GM18499 (cell line): ENCODE results near the gene P2RY11.

ENCODE experiments used
- ATAC-seq: cut with Tn5 transposase; IDR thresholded peaks from one replicate; pipeline ENCODE4 v1.9.1; 2021; ENCODE audit warnings: moderate number of reproducible peaks; ENCODE audit not compliant: insufficient read depth, unreplicated experiment

The P2RY11 gene

GRCh38 chr19:10112895-10113591, 1.6 kb downstream of the P2RY11 start:
- ATAC-seq = no peak

- no peak for ATAC-seq
These were observed 2.1 kb downstream of the P2RY11 start for GRCh38 chr19:10113592-10113963.

DNA sequence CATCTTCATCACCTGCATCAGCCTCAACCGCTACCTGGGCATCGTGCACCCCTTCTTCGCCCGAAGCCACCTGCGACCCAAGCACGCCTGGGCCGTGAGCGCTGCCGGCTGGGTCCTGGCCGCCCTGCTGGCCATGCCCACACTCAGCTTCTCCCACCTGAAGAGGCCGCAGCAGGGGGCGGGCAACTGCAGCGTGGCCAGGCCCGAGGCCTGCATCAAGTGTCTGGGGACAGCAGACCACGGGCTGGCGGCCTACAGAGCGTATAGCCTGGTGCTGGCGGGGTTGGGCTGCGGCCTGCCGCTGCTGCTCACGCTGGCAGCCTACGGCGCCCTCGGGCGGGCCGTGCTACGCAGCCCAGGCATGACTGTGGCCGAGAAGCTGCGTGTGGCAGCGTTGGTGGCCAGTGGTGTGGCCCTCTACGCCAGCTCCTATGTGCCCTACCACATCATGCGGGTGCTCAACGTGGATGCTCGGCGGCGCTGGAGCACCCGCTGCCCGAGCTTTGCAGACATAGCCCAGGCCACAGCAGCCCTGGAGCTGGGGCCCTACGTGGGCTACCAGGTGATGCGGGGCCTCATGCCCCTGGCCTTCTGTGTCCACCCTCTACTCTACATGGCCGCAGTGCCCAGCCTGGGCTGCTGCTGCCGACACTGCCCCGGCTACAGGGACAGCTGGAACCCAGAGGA, 2.6 kb downstream of the P2RY11 start:
- no peak for ATAC-seq

- ATAC-seq = no peak
These were observed 3.3 kb downstream of the P2RY11 start for GRCh38 chr19:10114651-10115391.

DNA sequence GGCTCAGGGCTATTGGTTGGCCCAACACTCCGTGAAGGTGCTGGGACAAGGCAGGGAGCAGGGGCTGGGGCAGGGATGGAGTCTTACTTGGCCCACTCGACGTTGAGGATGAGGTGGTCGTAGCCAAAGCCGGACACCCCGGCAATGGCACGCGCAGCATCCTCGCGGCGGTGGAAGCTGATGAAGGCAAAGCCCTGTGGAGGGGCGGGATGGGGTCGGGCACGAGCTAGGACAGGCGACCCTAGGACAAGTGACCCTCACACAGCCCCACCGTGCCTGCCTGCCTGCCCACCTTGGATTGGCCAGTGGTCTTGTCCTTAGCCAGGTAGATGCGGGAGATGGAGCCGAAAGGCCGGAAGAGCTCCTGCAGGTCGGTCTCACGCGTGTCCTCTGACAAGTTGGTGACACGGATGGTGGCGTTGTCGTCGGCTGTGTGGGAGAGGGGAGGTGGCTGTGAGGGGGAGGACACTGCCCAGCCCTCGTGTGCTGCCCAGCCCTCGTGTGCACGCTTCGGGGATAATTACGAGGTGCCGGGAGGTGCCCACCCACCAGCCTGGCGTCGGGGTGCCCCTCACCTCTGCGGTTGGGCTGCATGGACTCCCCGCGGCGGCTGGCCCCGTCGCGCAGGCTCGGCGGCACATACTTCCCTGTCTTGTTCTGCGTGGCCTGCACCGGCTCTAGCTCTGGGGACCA, 4.0 kb downstream of the P2RY11 start:
- no peak for ATAC-seq

- no peak for ATAC-seq
These were observed 4.8 kb downstream of the P2RY11 start for GRCh38 chr19:10116085-10116865.

DNA sequence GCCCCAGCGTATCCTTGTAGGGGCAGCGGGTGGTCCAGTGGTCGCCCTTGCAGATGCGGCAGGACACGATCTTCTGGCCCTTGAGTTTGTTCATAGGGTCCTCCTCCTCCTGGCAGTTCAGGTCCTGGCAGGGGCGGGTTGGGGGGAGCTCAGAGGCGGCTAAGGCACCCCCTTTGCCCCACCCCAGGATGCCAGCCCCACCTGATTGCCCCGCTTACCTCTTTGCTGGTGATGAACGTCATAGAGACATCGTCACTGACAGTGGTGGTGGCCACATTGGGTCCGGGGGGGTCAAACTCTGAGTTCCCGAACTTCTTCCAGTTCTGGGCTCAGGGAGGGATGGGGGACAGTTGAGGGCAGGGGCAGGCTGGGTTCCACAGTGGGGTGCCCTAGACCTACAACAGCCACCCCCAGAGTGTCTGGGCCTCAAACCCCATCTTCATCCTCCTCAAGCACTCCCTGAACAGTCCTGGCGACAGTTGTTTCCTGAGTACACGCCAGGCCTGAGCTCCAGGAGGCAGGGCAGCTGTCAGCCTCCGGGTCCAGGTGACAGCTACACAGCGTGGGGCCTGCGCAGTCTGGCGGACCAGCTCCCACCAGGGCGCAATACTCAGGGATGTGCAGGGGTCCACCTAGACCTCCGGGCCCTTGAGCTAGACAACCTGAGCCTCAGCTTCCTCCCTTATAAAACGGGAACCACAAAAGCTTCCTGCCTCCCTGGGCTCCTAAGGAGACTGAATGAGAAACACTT, 5.5 kb downstream of the P2RY11 start:
- ATAC-seq = no peak

GRCh38 chr19:10118960-10119359, 7.5 kb downstream of the P2RY11 start:
- ATAC-seq = no peak

DNA sequence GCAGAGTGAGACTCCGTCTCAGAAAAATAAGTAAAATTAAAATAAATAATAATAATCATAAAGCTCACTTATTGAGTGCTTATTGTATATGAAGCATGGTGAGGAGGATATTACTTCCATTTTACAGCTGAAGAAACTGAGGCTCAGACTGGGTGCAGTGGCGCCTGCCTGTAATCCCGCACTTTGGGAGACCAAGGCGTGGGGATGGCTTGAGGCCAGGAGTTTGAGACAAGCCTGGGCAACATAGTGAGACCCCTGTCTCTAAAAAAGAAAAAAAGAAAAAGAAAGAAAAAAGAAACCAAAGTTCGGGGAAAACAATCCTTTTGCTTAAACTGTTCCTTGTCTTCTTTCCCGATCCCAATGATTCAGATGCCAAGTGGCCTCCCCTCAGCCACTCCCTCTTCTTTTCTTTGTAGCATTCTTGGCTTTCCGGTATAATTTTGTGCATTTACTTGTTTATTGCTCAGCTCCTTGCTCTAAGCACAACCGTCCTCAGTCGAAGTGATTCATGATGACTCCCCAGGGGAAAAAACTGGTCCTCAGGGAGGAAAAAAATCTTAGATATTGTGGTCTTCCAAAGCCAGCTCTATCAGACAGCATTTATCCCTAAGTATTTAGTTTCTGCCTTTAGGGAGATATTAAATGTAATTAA, 9.2 kb downstream of the P2RY11 start:
- no peak for ATAC-seq

DNA sequence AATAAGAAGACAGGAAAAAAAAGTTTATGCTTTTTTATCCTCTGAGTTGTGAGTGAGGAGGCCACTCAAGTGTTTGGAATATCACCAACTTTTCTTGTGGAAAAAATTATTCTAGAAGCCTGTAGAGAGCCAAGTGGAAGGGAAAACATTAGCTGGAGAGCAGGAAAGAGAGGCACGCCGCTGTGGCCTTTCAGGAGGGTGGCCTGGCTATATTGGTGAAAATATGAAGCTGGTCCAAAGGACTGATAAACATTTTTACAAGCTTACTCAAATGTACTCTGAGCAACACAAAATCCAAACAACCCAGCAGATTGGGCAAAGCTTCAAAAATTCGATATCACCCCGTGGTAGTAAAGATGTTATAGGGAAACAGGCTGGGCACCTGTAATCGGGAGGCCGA, 10.6 kb downstream of the P2RY11 start:
- ATAC-seq = no peak

GRCh38 chr19:10124429-10124828, 12.9 kb downstream of the P2RY11 start:
- no peak for ATAC-seq

- no peak for ATAC-seq
These were observed 14.7 kb downstream of the P2RY11 start for GRCh38 chr19:10126213-10126639.

GRCh38 chr19:10132905-10133304, 21.4 kb downstream of the P2RY11 start:
- no peak for ATAC-seq

GRCh38 chr19:10133596-10133995, 22.1 kb downstream of the P2RY11 start:
- ATAC-seq = no peak

DNA sequence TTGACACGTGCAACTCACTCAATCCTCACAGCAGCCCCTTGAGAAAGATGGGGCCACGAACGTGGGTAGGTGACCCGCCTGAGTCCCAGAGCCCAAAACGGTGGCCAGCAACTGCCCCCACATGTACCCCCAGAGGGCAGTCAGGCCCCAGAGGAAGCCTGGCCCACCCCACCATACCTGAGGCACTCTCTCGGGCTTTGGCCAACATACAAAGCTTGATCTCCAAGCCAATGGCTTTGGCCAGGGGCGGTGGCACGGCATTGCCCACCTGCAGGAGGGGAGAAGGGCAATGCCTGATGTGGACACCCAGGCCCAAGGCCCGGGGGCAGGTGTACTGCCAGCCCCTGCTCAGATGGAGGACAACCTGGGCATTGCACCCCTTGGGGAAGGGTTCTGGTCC, 22.5 kb downstream of the P2RY11 start:
- no peak for ATAC-seq

DNA sequence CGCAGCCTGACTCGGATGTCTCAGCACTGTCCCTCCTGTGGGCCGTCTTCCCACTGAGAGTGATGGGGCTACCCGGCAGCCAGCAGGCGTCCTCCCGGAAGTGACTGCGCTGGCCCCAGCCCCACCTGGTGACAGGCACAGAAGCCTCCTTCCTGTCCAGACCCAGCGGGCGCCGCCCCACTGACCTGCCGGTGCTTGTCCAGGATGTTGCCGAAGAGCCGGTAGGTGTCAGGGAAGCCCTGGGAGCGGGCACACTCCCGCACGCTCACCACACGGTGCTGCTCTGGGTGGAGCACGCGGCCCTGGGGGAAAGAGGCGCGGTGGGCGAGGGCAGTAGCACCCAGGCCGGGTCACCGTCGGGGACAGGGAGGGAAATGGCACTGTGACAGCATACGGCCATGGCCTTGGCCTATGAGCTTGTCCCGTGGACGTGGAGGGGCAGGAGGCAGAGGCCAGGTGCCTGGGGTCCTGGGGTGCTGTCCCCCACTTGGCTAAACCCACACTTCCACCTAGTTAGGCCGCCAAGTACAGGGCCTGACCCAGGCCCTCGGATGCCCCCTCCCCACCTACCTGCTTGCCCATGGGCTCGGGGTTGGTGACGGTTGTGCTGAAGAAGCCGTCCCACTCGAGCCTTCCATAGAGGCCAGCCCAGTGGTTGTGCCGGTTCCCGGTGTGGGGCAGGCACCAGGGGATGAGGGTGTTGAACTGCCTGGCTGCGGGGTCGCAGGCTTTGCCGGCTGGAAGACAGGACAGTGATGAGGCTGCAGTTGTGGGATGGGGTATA, 24.2 kb downstream of the P2RY11 start:
- ATAC-seq = no peak

DNA sequence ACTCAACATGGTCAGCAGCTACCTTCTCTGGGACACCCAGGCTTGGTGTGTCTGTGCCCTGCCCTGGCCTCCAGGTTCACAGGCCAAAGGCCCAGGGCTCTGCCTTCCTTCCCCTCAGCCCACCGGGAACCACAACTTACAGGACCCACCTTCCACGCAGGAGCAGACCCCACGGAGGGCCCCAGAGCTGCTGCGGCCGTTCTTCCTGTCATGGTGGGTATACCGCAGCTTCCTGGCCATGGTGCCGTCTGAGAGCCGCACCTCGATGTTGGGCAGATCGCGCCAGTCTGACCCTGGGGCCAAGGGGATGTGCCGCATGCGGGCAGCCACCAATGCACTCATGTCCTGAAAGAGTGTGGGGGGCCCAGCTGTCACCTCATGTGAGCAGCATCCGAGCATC, 25.4 kb downstream of the P2RY11 start:
- no peak for ATAC-seq
